Activated naive CD4-positive, alpha-beta T cell (primary cell): ENCODE data around the gene ABCC9.
"Not testable (repeated sequence)": the region's sequence is repeated elsewhere in the genome, so short reads cannot be mapped to it uniquely, and the experiment has no call there.

Experiments used
- DNase-seq, 4 experiments: peaks; one replicate each; lab custom pipeline; 2025; lab: John Stamatoyannopoulos, UW

Gene ABCC9

GRCh38 chr12:21933656-21934055 is 7.6 kb downstream of the ABCC9 start:
- DNase-seq = no peak

GRCh38 chr12:21929972-21930371 is 11.3 kb downstream of the ABCC9 start:
- not testable (repeated sequence) for DNase-seq

DNA sequence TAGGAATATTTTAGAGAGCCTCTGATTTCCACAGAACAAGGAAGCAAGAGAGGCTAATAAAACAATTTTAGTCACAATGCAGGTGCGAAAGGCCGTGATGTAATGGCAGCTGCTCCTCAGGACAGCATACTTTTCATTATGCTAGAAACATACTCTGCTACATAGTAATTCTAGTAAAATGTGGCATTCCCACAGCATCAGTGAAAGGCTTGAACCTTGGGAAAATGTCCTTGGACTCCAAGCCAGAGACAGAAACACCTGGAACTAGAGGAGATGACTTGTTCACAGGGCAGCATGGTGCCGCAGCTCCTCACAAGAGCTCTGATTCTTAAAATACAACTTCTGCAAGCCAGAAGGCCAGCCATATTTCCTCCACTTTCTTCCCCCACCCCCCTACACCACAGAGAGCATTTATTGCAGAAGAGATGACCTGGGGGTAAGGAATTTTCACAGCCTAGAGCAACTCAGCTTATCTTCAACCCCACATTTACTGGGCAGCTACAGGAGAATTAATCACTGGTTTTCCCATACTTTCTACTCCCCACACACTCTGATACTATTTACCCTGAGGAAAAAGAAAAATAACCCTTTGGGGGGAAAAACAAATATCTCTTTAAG is 15.8 kb downstream of the ABCC9 start:
- no peak for DNase-seq

- no peak for DNase-seq
These were observed 19.8 kb downstream of the ABCC9 start for GRCh38 chr12:21921436-21921835.

- DNase-seq = no peak
These were observed 22.8 kb downstream of the ABCC9 start for GRCh38 chr12:21918456-21918855.

DNA sequence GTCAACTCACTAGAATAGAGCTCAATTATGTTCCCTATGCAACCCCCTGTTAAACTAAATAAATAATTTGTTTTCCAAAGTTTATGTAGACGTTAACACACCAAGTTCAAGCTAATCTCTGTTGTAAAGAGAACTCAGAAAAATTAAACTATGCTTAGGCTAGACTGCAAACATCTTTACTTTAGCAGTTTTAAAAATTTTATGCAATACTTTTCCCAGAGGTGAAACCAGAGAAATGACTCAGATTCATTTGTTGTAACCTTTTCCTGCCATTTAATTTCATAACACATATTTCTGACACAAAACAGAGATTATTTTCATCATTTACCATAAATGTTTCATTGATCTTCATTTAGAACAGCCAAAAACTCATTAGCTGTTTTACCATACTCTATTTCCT is 27.4 kb downstream of the ABCC9 start:
- DNase-seq = no peak

DNA sequence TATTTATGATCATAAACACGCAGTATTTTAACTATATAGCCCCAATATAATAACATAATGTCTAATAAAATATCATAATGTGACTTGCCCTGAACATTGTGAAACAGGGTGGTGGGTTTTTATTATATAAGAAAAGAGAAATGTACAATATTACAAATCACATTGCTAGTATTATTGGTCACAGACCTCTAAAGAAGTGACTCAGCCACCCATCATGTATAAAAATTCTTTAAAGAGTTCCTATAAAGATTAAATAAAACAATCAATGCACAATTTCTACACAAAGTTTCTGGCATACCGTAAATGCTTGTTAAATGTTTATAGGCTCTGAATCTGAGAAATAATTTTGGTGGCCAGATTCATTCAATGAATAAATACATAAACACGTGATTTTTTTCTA is 28.9 kb downstream of the ABCC9 start:
- DNase-seq = no peak

- DNase-seq = no peak
These were observed 29.4 kb downstream of the ABCC9 start for GRCh38 chr12:21911832-21912231.

DNA sequence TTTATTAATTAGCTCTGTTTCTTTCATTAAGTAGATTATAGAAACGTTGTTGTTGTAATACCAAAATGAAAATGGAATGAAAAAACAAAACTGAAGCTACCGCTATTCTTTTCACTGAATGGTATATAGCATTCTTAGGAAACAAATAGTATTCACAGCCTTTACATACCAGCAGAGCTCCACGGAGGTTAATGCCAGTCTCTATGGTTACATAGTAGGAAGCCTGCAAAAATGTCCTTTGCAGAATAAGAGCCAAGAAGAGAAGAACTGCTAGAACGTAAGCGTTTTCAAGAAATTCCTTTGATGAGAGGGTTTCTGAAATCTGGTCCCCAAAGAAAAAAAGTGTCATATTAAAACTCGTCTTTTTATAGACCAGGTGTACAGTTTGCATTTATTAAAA is 30.6 kb downstream of the ABCC9 start:
- no peak for DNase-seq

GRCh38 chr12:21907948-21908837 is 33.0 kb downstream of the ABCC9 start:
- no peak for DNase-seq

DNA sequence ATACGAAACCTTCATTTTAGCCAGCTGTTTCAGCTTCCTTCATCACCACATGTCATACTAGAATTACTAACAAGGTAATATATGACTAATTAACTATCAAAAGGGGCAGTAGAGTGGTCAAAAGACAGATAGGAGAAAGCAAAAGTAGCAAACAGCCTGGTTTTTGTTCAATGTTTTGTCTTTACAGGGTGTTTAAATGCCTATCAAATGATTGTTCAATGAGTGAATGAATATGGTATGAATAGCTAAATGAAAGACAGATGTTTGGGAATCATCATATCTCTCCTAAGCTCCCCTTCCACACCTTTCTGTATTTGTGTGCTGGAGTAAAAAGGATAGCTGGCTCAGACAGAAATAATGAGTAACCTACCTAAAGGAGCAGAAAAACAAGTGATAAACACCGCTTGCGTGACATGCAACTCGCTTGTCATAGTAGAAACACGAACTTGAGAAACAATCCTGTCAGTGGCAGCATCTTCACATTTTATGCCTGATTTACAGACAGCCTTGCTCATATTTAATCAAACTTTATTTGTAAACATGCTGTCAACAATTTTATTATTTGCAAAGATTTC is 34.2 kb downstream of the ABCC9 start:
- DNase-seq = no peak

DNA sequence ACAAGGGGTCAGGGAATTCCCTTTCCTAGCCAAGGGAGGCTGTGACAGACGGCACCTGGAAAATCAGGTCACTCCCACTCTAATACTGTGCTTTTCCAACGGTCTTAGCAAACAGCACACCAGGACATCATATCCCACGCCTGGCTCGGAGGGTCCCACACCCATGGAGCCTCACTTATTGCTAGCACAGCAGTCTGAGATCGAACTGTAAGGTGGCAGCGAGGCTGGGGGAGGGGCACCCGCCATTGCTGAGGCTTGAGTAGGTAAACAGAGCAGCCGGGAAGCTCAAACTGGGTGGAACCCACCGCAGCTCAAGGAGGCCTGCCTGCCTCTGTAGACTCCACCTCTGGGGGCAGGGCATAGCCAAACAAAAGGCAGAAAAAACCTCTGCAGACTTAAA is 41.7 kb downstream of the ABCC9 start:
- not testable (repeated sequence) for DNase-seq

GRCh38 chr12:21895651-21896050 is 45.6 kb downstream of the ABCC9 start:
- DNase-seq = no peak

- no peak for DNase-seq
These were observed 46.2 kb downstream of the ABCC9 start for GRCh38 chr12:21894792-21895595.

- DNase-seq = no peak
These were observed 47.3 kb downstream of the ABCC9 start for GRCh38 chr12:21893924-21894323.

DNA sequence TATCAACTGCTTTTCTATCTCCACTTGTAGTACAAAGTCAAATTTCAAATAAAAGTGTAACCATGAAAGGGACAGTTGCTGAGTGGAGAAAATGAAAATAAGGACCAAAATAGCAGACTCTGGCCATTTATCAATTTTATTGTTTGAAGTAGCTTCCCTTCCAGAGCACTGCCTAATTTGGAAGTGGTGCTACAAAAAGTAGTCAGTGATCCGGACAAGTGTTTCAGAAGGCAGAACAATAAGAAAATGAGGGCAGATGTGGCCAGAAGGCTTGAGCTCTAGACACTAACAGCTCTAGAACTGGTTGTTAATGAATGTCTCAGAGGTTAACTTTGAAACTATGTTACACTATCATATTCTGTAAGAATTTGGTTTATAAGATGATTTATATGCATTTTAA is 48.9 kb downstream of the ABCC9 start:
- DNase-seq = no peak

- no peak for DNase-seq
These were observed 49.4 kb downstream of the ABCC9 start for GRCh38 chr12:21891751-21892217.

DNA sequence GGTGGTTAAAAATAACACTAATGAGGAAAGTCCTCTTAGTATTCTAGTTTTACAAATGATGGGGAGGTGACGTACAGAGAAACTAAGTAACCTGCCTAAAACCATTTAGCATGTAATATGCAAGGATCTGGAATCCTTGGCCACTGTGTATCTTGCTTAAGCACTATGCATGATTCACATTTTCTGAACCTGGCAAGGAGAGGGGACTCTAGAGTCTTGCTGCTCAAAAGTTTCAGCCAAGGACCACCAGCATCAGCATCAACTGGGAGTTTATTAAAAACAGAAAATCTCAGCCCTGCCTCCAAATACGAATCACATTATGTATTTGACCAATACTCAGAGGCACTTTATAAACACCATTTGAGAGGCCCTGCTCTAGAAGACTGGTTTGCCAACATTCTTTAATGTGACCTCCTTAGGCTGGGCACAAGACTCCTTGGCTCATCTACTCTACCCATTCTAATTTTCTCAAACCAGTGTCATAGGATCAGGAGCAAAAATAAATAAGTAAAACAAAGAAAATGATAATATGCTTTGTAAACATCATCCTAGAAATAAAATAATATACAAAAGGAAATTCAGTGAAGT is 52.9 kb downstream of the ABCC9 start:
- DNase-seq = no peak

- no peak for DNase-seq
These were observed 56.3 kb downstream of the ABCC9 start for GRCh38 chr12:21884936-21885335.

- DNase-seq = no peak
These were observed 58.6 kb downstream of the ABCC9 start for GRCh38 chr12:21882635-21883034.

GRCh38 chr12:21881965-21882364 is 59.3 kb downstream of the ABCC9 start:
- no peak for DNase-seq

DNA sequence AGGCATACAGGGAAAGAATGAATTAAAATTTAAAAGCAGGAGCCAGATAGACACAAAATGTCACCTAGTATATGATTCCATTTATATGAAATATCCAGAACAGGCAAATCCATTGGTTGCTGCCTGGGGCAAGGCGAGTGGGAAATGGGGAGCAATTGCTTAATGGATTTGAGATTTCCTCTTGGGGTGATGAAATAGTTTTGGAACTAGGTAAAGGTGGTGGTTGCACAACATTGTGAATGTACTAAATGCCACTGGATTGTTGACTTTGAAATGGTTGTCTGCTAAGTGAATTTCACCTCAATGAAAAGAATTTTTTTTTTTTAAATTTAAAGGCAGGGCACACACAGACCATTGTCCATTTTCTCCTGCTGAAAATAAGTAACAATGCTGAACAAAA is 61.9 kb downstream of the ABCC9 start:
- DNase-seq = no peak
